Mesendoderm (in vitro differentiated cells): Measurements from ENCODE around the gene ACADL. TPM values are rescaled to one million over a fixed set of nuclear protein-coding genes. Genes with fewer than 3 reads are reported as not detected.

ENCODE experiments used
- DNase-seq: peaks from one replicate; pipeline ENCODE4 v3.0.0; 2013
- H2AK5ac ChIP-seq: 2 replicates; pipeline ENCODE4 v1.6.1; 2013; ENCODE audit warnings: low read length, inconsistent platforms
- H2BK120ac ChIP-seq: 2 replicates; pipeline ENCODE4 v1.6.1; 2013; ENCODE audit warnings: low read depth, mild to moderate bottlenecking, low read length, moderate library complexity, mixed read lengths
- H2BK15ac ChIP-seq: replicated peaks from 2 replicates; pipeline ENCODE4 v1.6.1; 2013; ENCODE audit warnings: low read depth, mild to moderate bottlenecking, moderate library complexity
- H2BK5ac ChIP-seq: 2 replicates; pipeline ENCODE4 v1.6.1; 2013; ENCODE audit warnings: low read length, inconsistent platforms
- H3K18ac ChIP-seq: 2 replicates; pipeline ENCODE4 v1.6.1; 2013; ENCODE audit warnings: mild to moderate bottlenecking, low read length, mixed read lengths
- H3K23ac ChIP-seq: one replicate; pipeline ENCODE4 v1.6.1; 2013; ENCODE audit warnings: low read length
- H3K27ac ChIP-seq: 2 replicates; pipeline ENCODE4 v1.5.1; 2013; ENCODE audit warnings: low read depth, mild to moderate bottlenecking, inconsistent platforms, low read length, moderate library complexity
- H3K27me3 ChIP-seq: 2 replicates; pipeline ENCODE4 v1.6.1; 2013; ENCODE audit warnings: low read length, control low read depth, mild to moderate bottlenecking, inconsistent platforms; ENCODE audit not compliant: insufficient read depth, poor library complexity
- H3K36me3 ChIP-seq: 2 replicates; pipeline ENCODE4 v1.6.1; 2013; ENCODE audit warnings: low read length, inconsistent platforms; ENCODE audit not compliant: control insufficient read depth, insufficient read depth
- H3K4ac ChIP-seq: one replicate; pipeline ENCODE4 v1.6.1; 2013; ENCODE audit warnings: low read depth, mild to moderate bottlenecking, low read length, moderate library complexity
- H3K4me1 ChIP-seq: 2 replicates; pipeline ENCODE4 v1.6.1; 2013; ENCODE audit warnings: low read depth, low read length, inconsistent platforms; ENCODE audit not compliant: control insufficient read depth
- H3K4me2 ChIP-seq: 2 replicates; pipeline ENCODE4 v1.6.1; 2013; ENCODE audit warnings: low read length
- H3K4me3 ChIP-seq: 2 replicates; pipeline ENCODE4 v1.5.1; 2013; ENCODE audit warnings: mild to moderate bottlenecking, low read length
- H3K56ac ChIP-seq: one replicate; pipeline ENCODE4 v1.6.1; 2013; ENCODE audit warnings: low read length
- H3K79me1 ChIP-seq: 2 replicates; pipeline ENCODE4 v1.6.1; 2013; ENCODE audit warnings: low read length, inconsistent platforms
- H3K79me2 ChIP-seq: 2 replicates; pipeline ENCODE4 v1.6.1; 2013; ENCODE audit warnings: mild to moderate bottlenecking, low read length; ENCODE audit not compliant: control insufficient read depth, insufficient read depth
- H3K9ac ChIP-seq: 2 replicates; pipeline ENCODE4 v1.6.1; 2013; ENCODE audit warnings: low read length, inconsistent platforms
- H4K5ac ChIP-seq: one replicate; pipeline ENCODE4 v1.6.1; 2013; ENCODE audit warnings: low read length
- H4K8ac ChIP-seq: one replicate; pipeline ENCODE4 v1.6.1; 2013; ENCODE audit warnings: low read depth, mild to moderate bottlenecking, control low read depth, low read length, moderate library complexity
- WGBS: extraction: QIAGEN DNeasy Blood & Tissue Kit; methylation state at CpG from one replicate; pipeline ENCODE4 v1.1.7; 2013; ENCODE audit warnings: low lambda C conversion rate, missing lambda C conversion rate; ENCODE audit not compliant: insufficient coverage; ENCODE audit errors: extremely low coverage; 5-methylcytosine and 5-hydroxymethylcytosine counted together
- polyA plus RNA-seq, 2 experiments: library from polyadenylated mRNA; stranded (reverse); fragments of 200-250 nt; gene quantifications; one replicate each; pipeline ENCODE4 v1.2.3, GENCODE V29; 2013

ACADL gene
- 0.80 TPM for polyA plus RNA-seq (2013, experiment 1 of 2)
- 1.0 TPM for polyA plus RNA-seq (2013, experiment 2 of 2)

- Histone ChIP-seq H3K36me3 (no peaks in the 10 kb centered on the region), H2BK120ac (peak within 1 kb of the TSS; percentile 18), H3K4me1 (no peaks in the 10 kb centered on the region), H2AK5ac (no peak within 1 kb of the TSS), H3K18ac (peak within 1 kb of the TSS; percentile 77), H3K9ac (peak within 1 kb of the TSS; percentile 81), H3K56ac (peak within 1 kb of the TSS; percentile 93), H4K5ac (no peak within 1 kb of the TSS), H3K4me3 (peak within 1 kb of the TSS; percentile 72), H3K79me1 (no peaks in the 10 kb centered on the region), H3K27me3 (no peaks in the 10 kb centered on the region), H2BK15ac (peak within 1 kb of the TSS; percentile 45), H3K23ac (peak within 1 kb of the TSS; percentile 66), H4K8ac (no peak within 1 kb of the TSS), H3K4ac (peak within 1 kb of the TSS; percentile 66), H3K27ac (no peak within 1 kb of the TSS), H3K79me2 (no peaks in the 10 kb centered on the region), H3K4me2 (peak within 1 kb of the TSS; percentile 78), H2BK5ac (peak within 1 kb of the TSS; percentile 41)
- DNase-seq, result peak; percentile 72
- no CpG with 5 or more reads among the region's 69 CpGs for WGBS
Observed at GRCh38 chr2:210224941-210225672, at the start of gene ACADL. TSS of gene ACADL (minus strand) at chr2:210225447. CDS start at chr2:210225263, 184 bp downstream.

- no peak overlapping the region for H2AK5ac ChIP-seq
Observed at GRCh38 chr2:210271300-210271699, 46.1 kb upstream of the ACADL start.

GRCh38 chr2:210269148-210269547 is 43.9 kb upstream of the ACADL start:
- WGBS, result no CpG with 5 or more reads among the region's 3 CpGs
- H4K5ac ChIP-seq, result no peak overlapping the region
- no peak overlapping the region for H4K8ac ChIP-seq
- no peak overlapping the region for H3K9ac ChIP-seq
- H2BK120ac ChIP-seq, result no peak overlapping the region
- H3K23ac ChIP-seq, result no peak overlapping the region
- H2BK15ac ChIP-seq, result no peak overlapping the region
- H3K79me1 ChIP-seq, result no peaks in the 10 kb centered on the region
- no peak overlapping the region for H3K4ac ChIP-seq
- H3K27me3 ChIP-seq, result no peaks in the 10 kb centered on the region
- H3K79me2 ChIP-seq, result no peaks in the 10 kb centered on the region
- peak; percentile 37 for DNase-seq
- no peak overlapping the region for H3K4me3 ChIP-seq
- no peak overlapping the region for H2BK5ac ChIP-seq
- no peak overlapping the region for H3K4me2 ChIP-seq
- no peak overlapping the region for H3K18ac ChIP-seq
- H3K56ac ChIP-seq, result no peak overlapping the region
- H3K27ac ChIP-seq, result no peak overlapping the region
- no peaks in the 10 kb centered on the region for H3K4me1 ChIP-seq
- no peaks in the 10 kb centered on the region for H3K36me3 ChIP-seq
- no peak overlapping the region for H2AK5ac ChIP-seq

More at GRCh38 chr2:210271300-210271699, 46.1 kb upstream of the ACADL start:
- no peak overlapping the region for H2BK5ac ChIP-seq
- no peak overlapping the region for H3K4me3 ChIP-seq
- H3K4me2 ChIP-seq, result no peak overlapping the region
- no peaks in the 10 kb centered on the region for H3K36me3 ChIP-seq
- no peak overlapping the region for H3K4ac ChIP-seq
- DNase-seq, result no peak
- H3K27ac ChIP-seq, result no peak overlapping the region
- H3K9ac ChIP-seq, result no peak overlapping the region
- no peak overlapping the region for H3K18ac ChIP-seq
- H3K79me2 ChIP-seq, result no peaks in the 10 kb centered on the region
- no peaks in the 10 kb centered on the region for H3K79me1 ChIP-seq
- H4K8ac ChIP-seq, result no peak overlapping the region
- no peaks in the 10 kb centered on the region for H3K27me3 ChIP-seq
- H4K5ac ChIP-seq, result no peak overlapping the region
- no peak overlapping the region for H3K23ac ChIP-seq
- H2BK15ac ChIP-seq, result no peak overlapping the region
- H3K56ac ChIP-seq, result no peak overlapping the region
- H2BK120ac ChIP-seq, result no peak overlapping the region
- H3K4me1 ChIP-seq, result no peaks in the 10 kb centered on the region

- no peak overlapping the region for H3K9ac ChIP-seq
- no peaks in the 10 kb centered on the region for H3K79me2 ChIP-seq
- H4K8ac ChIP-seq, result no peak overlapping the region
- H2AK5ac ChIP-seq, result no peak overlapping the region
- H2BK120ac ChIP-seq, result no peak overlapping the region
- no peak overlapping the region for H3K18ac ChIP-seq
- no peaks in the 10 kb centered on the region for H3K4me1 ChIP-seq
- H3K27ac ChIP-seq, result no peak overlapping the region
- no peak overlapping the region for H3K4me3 ChIP-seq
- H3K79me1 ChIP-seq, result no peaks in the 10 kb centered on the region
- H2BK5ac ChIP-seq, result no peak overlapping the region
- H2BK15ac ChIP-seq, result no peak overlapping the region
- H3K23ac ChIP-seq, result no peak overlapping the region
- no CpG with 5 or more reads among the region's 1 CpG for WGBS
- H3K56ac ChIP-seq, result no peak overlapping the region
- H3K4ac ChIP-seq, result no peak overlapping the region
- no peak overlapping the region for H4K5ac ChIP-seq
- H3K4me2 ChIP-seq, result no peak overlapping the region
- no peak for DNase-seq
- H3K27me3 ChIP-seq, result no peaks in the 10 kb centered on the region
- H3K36me3 ChIP-seq, result no peaks in the 10 kb centered on the region
Observed at GRCh38 chr2:210268281-210268680, 43.0 kb upstream of the ACADL start.

- WGBS, result no CpG with 5 or more reads among the region's 1 CpG
- no peak overlapping the region for H3K4me2 ChIP-seq
- no peak overlapping the region for H3K23ac ChIP-seq
- H3K27ac ChIP-seq, result no peak overlapping the region
- no peak overlapping the region for H3K9ac ChIP-seq
- no peak overlapping the region for H3K4me3 ChIP-seq
- no peak overlapping the region for H3K4ac ChIP-seq
- no peak overlapping the region for H4K8ac ChIP-seq
- no peak overlapping the region for H3K56ac ChIP-seq
- H3K79me2 ChIP-seq, result no peaks in the 10 kb centered on the region
- H2BK15ac ChIP-seq, result no peak overlapping the region
- no peaks in the 10 kb centered on the region for H3K36me3 ChIP-seq
- H3K27me3 ChIP-seq, result no peaks in the 10 kb centered on the region
- H2BK120ac ChIP-seq, result no peak overlapping the region
- no peak overlapping the region for H2AK5ac ChIP-seq
- no peak overlapping the region for H3K18ac ChIP-seq
- no peaks in the 10 kb centered on the region for H3K4me1 ChIP-seq
- H4K5ac ChIP-seq, result no peak overlapping the region
- no peaks in the 10 kb centered on the region for H3K79me1 ChIP-seq
- no peak overlapping the region for H2BK5ac ChIP-seq
- DNase-seq, result no peak
Observed at GRCh38 chr2:210267698-210268097, 42.5 kb upstream of the ACADL start.

- no peak overlapping the region for H3K27ac ChIP-seq
- H2AK5ac ChIP-seq, result no peak overlapping the region
Observed at GRCh38 chr2:210264282-210264681, 39.0 kb upstream of the ACADL start.

More at GRCh38 chr2:210264282-210264681, 39.0 kb upstream of the ACADL start:
- H3K9ac ChIP-seq, result no peak overlapping the region
- no peak overlapping the region for H3K4me3 ChIP-seq
- H3K23ac ChIP-seq, result no peak overlapping the region
- no peak overlapping the region for H2BK5ac ChIP-seq
- no peak for DNase-seq
- H4K8ac ChIP-seq, result no peak overlapping the region
- no peaks in the 10 kb centered on the region for H3K27me3 ChIP-seq
- no peaks in the 10 kb centered on the region for H3K79me1 ChIP-seq
- no peak overlapping the region for H2BK15ac ChIP-seq
- no peaks in the 10 kb centered on the region for H3K4me1 ChIP-seq
- no peak overlapping the region for H2BK120ac ChIP-seq
- H3K36me3 ChIP-seq, result no peaks in the 10 kb centered on the region
- H3K79me2 ChIP-seq, result no peaks in the 10 kb centered on the region
- no peak overlapping the region for H3K56ac ChIP-seq
- H3K4me2 ChIP-seq, result no peak overlapping the region
- H4K5ac ChIP-seq, result no peak overlapping the region
- no peak overlapping the region for H3K4ac ChIP-seq
- WGBS, result no CpG with 5 or more reads among the region's 1 CpG
- no peak overlapping the region for H3K18ac ChIP-seq
